Mesothelial cell of epicardium (in vitro differentiated cells): Measurements from ENCODE around the gene MESP1. TPM values are rescaled to one million over a fixed set of nuclear protein-coding genes. Genes with fewer than 3 reads are reported as not detected.

Experiments used
- DNase-seq, 2 experiments: peaks; one replicate each; pipeline ENCODE4 v3.0.0; 2021; ENCODE audit warnings: low spot score in 2 of 2; ENCODE audit not compliant: unreplicated experiment in 2 of 2
- H3K27ac Mint-ChIP-seq: 2 replicates; pipeline ENCODE4 v1.8.0; 2021; ENCODE audit warnings: mixed read lengths
- H3K27me3 Mint-ChIP-seq: 2 replicates; pipeline ENCODE4 v1.8.0; 2021; ENCODE audit warnings: low read depth, mixed read lengths
- H3K36me3 Mint-ChIP-seq: 2 replicates; pipeline ENCODE4 v1.8.0; 2021; ENCODE audit warnings: mixed read lengths
- H3K4me1 Mint-ChIP-seq: 2 replicates; pipeline ENCODE4 v1.8.0; 2021; ENCODE audit warnings: mixed read lengths
- H3K4me3 Mint-ChIP-seq: 2 replicates; pipeline ENCODE4 v1.8.0; 2021; ENCODE audit warnings: mild to moderate bottlenecking, moderate library complexity, mixed read lengths
- H3K9me3 Mint-ChIP-seq: 2 replicates; pipeline ENCODE4 v1.8.0; 2021; ENCODE audit warnings: mixed read lengths
- CTCF ChIP-seq: fragments of 200-600 bp; sonication (generic); IDR thresholded peaks from one replicate; pipeline ENCODE4 v1.5.0; 2021; ENCODE audit warnings: antibody characterized with exemption; ENCODE audit not compliant: unreplicated experiment
- total RNA-seq: library from RNA; stranded (reverse); gene quantifications from 3 replicates; pipeline ENCODE4 v1.2.1, GENCODE V29; 2021

The MESP1 gene
- total RNA-seq, 1 donor from 2014 or later: not detected

GRCh38 chr15:89735773-89736172 lies 15.3 kb downstream of the MESP1 start:
- no peaks in the 10 kb centered on the region for H3K36me3 Mint-ChIP-seq
- H3K27ac Mint-ChIP-seq: no peak overlapping the region
- H3K4me3 Mint-ChIP-seq: no peak overlapping the region
- peaks cover 4% of the 10 kb centered on the region for H3K4me1 Mint-ChIP-seq
- peaks cover 48% of the 10 kb centered on the region for H3K27me3 Mint-ChIP-seq
- no peaks in the 10 kb centered on the region for H3K9me3 Mint-ChIP-seq
- no peak for TF ChIP-seq CTCF
- DNase-seq: no peak

GRCh38 chr15:89732451-89733172 lies 18.4 kb downstream of the MESP1 start:
- no peak for TF ChIP-seq CTCF
- H3K4me1 Mint-ChIP-seq: peaks cover 3% of the 10 kb centered on the region
- H3K27ac Mint-ChIP-seq: no peak overlapping the region
- H3K4me3 Mint-ChIP-seq: no peak overlapping the region
- H3K36me3 Mint-ChIP-seq: no peaks in the 10 kb centered on the region
- no peaks in the 10 kb centered on the region for H3K9me3 Mint-ChIP-seq
- DNase-seq: no peak
- H3K27me3 Mint-ChIP-seq: peaks cover 51% of the 10 kb centered on the region

- Mint-ChIP-seq H3K4me1 (no peaks in the 10 kb centered on the region), H3K4me3 (no peak overlapping the region), H3K36me3 (no peaks in the 10 kb centered on the region), H3K27me3 (peaks cover 52% of the 10 kb centered on the region), H3K27ac (no peak overlapping the region), H3K9me3 (no peaks in the 10 kb centered on the region)
- no peak for DNase-seq
- no peak for TF ChIP-seq CTCF
Observed at GRCh38 chr15:89731275-89731674, 19.8 kb downstream of the MESP1 start.

- no peak overlapping the region for H3K4me3 Mint-ChIP-seq
- DNase-seq: no peak
- no peak overlapping the region for H3K27ac Mint-ChIP-seq
- TF ChIP-seq CTCF: no peak
- peaks cover 27% of the 10 kb centered on the region for H3K27me3 Mint-ChIP-seq
- H3K36me3 Mint-ChIP-seq: no peaks in the 10 kb centered on the region
- peaks cover 5% of the 10 kb centered on the region for H3K9me3 Mint-ChIP-seq
- no peaks in the 10 kb centered on the region for H3K4me1 Mint-ChIP-seq
Observed at GRCh38 chr15:89728254-89728653, 22.8 kb downstream of the MESP1 start.

- Mint-ChIP-seq H3K36me3 (no peaks in the 10 kb centered on the region), H3K9me3 (peaks cover 18% of the 10 kb centered on the region), H3K4me1 (no peaks in the 10 kb centered on the region), H3K27me3 (peaks cover 20% of the 10 kb centered on the region), H3K27ac (no peak overlapping the region), H3K4me3 (no peak overlapping the region)
- TF ChIP-seq CTCF: no peak
- no peak for DNase-seq
Observed at GRCh38 chr15:89725064-89725463, 26.0 kb downstream of the MESP1 start.
